IPS DF 4.7 (cell line): ENCODE measurements around the gene KIF21B.

ENCODE experiments used
- DNase-seq: peaks from one replicate; pipeline ENCODE4 v3.0.0-alpha.2; 2013; ENCODE audit warnings: low spot score; ENCODE audit errors: extremely low read depth

Gene KIF21B

GRCh38 chr1:201042779-201043461, 19.4 kb upstream of the KIF21B start:
- no peak for DNase-seq

- DNase-seq = no peak
These were observed 17.5 kb upstream of the KIF21B start for GRCh38 chr1:201041011-201041410.

GRCh38 chr1:201039876-201040275, 16.4 kb upstream of the KIF21B start:
- no peak for DNase-seq

- DNase-seq = no peak
These were observed 15.9 kb upstream of the KIF21B start for GRCh38 chr1:201039418-201039817.

- DNase-seq = no peak
These were observed 14.8 kb upstream of the KIF21B start for GRCh38 chr1:201038186-201038876.

GRCh38 chr1:201036188-201036842, 12.8 kb upstream of the KIF21B start:
- DNase-seq = no peak

- no peak for DNase-seq
These were observed 11.2 kb upstream of the KIF21B start for GRCh38 chr1:201034671-201035070.

GRCh38 chr1:201032408-201032807, 8.9 kb upstream of the KIF21B start:
- no peak for DNase-seq

- DNase-seq = no peak
These were observed 5.0 kb upstream of the KIF21B start for GRCh38 chr1:201028461-201028889.

DNA sequence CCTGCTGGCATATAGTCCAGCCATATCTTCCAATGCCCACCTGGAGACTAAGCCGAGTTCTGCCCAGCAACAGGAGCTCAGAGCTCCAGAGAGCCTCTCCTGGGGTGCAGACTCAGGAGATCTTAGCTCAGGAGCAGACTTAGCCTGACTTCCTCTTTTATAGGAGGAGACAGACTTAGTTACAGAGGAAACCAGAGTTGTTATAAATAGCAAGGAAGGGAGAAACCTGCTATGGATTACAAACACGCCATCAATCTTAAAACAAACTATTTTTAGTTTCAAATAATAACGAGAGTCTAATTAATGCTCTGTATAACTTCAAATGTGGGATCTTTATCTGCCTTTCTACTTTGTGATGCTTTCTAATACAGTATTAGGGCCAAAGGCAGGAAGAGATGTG, 3.3 kb upstream of the KIF21B start:
- no peak for DNase-seq

DNA sequence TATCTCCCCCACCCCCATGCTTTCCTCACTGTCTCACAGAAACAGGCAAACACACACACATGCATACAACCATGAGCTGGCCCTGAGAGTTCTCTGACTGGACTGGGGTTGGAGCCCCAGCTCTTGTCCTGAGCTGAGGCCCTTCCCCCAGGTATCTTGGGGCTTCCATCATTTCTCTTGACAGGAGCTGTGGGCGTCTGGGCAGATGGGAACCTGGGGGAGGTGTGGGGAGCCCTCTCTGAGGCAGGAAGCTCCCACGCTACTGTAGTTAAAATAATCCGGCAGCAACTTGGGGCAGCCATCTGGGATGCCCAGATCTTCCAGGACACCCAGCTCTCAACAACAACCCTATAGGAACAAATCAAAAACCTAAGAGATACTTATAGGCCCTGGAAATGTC, 2.7 kb upstream of the KIF21B start:
- no peak for DNase-seq

DNA sequence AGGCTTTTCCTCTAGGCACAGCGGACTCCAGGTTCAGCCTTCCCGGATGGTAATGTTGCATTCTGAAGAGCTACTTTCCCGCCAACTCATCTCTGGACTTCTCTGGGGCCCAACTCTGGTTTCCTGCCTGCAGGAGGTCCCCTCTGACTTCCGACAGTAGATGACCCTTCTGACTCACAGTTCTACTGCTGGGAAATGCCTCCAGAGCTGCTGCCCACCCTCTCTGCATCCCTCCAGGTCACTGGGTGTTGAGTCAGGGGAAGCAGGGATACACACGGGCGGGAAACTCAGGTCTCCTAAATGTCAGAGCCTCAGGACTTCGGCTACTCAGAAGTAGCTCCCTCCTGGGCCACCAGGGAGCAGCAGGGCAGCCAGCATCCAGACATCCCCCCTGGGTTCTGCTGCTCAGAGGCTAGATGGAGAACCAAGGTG, 2.1 kb upstream of the KIF21B start:
- DNase-seq = no peak

DNA sequence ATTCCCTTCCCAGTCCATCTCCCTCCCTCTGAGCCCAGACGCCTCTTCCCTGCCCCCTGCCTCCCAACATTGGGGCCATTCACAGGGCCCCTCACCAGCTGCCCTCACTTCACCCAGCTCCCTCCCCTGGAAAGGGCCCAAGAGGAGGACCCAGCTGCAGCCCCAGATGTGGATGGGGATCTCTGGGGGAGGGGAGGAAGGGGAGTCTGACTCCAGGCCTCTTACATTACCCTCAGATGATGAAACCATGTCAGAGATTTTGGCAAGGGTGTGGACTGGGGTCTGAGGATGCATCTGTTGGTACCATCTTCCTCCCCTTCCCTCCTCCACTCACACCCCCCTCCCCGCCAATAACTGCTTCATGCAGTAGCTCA, 1.1 kb upstream of the KIF21B start:
- DNase-seq = no peak

DNA sequence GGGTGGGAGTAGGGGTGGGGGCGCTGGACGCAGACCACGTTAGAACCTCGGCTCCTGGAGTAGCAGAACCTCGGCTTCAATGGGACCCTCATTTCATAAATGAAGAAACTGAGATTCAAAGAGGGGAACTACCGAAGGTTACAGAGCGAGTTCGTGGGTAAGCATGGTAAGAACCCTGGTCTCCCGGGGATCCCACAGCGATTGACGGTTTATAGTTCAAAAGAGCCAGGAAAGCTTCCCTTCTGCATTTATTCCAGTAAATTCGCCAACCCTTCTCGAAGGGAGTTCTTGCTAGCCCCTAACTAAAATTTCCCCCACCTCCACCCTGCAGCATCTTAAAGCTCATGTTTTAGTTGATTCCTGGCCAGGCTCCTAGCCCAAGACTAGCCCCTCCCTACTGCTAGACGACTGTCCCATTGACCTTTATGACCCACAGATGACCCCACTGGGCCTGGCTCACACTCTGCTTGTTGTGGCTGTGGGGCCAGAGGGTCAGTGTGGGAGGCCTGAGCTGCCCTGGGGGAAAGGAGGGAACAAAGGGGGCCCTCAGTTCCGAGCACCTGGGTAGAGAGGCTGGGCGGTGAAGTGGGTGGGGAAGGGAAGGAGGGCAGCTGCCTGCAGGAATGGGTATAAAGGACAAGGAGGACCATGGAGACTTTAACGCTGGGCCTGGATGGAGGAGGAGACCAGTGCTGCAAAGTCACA, 558 bp upstream of the KIF21B start:
- no peak for DNase-seq

GRCh38 chr1:201022820-201023516, 546 bp downstream of the KIF21B start:
- DNase-seq = no peak

GRCh38 chr1:201022493-201022819, 1.1 kb downstream of the KIF21B start:
- DNase-seq = no peak

DNA sequence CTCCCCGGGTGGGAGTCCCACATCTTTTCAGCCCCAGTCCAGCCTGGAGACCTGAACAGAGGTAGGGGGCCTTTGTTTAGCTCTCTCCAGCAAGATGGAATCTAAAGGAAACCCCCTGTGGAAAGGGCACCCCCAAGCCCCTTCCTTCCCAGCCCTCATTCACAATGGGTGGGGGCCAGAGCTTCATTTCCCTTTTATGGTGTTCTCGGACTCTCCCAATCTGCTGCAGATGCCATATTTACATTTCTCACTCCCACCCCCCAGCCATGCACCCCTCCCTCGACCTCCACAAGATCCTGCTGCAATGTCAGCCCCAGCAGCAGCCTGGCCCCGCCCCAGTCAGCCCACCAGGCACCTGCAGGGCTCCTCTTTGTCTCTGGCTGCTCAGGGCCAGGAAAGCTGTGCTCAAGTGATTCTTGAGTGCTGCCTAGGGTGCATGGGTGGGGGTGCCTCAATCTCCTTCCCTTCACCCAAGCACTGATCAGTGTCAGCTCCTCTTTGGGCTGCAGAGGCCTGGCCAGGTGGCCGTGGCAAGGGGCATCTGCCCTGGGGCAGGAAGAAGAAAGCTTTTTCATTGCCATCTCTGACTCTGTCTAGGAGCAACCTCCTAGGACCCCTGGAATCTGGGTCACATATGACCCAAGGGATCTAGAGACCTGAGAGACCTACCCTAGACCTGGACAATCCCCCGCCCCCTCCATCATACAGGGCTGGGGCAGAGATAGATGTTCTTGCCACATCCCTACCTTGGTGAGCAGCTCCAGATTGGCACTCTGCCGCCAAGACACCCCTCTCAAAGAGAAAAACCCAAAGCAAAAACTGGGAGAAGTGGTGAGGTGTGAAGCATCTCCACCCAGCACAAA, 1.7 kb downstream of the KIF21B start:
- no peak for DNase-seq

- no peak for DNase-seq
These were observed 2.5 kb downstream of the KIF21B start for GRCh38 chr1:201020721-201021629.

GRCh38 chr1:201020040-201020591, 3.4 kb downstream of the KIF21B start:
- no peak for DNase-seq
